GM12878 (cell line): ENCODE results near the gene MNAT1. TPM values are rescaled to one million over a fixed set of nuclear protein-coding genes. Genes with fewer than 3 reads are reported as not detected.

Experiments
- ATAC-seq: fragments of 200-7000 bp; cut with Tn5 transposase; 3 replicates; pipeline ENCODE4 v1.9.1; 2020; ENCODE audit warnings: mild to moderate bottlenecking, moderate library complexity
- BruUV-seq: library from RNA; stranded (reverse); fragments of 400-500 nt; replicated peaks from 2 replicates; lab custom pipeline; 2021; lab: Mats Ljungman, UMichigan
- CTCF ChIA-PET: fragments of 300-600 bp; sonication (Branson Sonifier 250); formaldehyde crosslinking; extraction: SDS; loops from one replicate; lab custom pipeline; 2021; ENCODE audit warnings: inconsistent platforms; lab: Yijun Ruan, JAX
- POLR2A ChIA-PET: fragments of 350-600 bp; formaldehyde crosslinking; extraction: SDS; loops from one replicate; lab custom pipeline; 2021; ENCODE audit warnings: inconsistent platforms; lab: Charles Lee
- RAD21 ChIA-PET: fragments of 300-600 bp; sonication (Branson Sonifier 250); formaldehyde crosslinking; loops from one replicate; lab custom pipeline; 2023; ENCODE audit warnings: antibody characterized with exemption; ENCODE audit not compliant: unreplicated experiment; lab: Charles Lee
- SMC1A ChIA-PET: fragments of 300-600 bp; sonication (Branson Sonifier 250); formaldehyde crosslinking; loops from one replicate; lab custom pipeline; 2023; ENCODE audit not compliant: unreplicated experiment, uncharacterized antibody; lab: Charles Lee
- DNase-seq: peaks from one replicate; pipeline ENCODE4 v3.0.0-alpha.2; 2011; ENCODE audit warnings: low read depth, low spot score
- FAIRE-seq: peaks from 3 replicates; lab custom pipeline; 2011; peaks lifted over from hg19 to GRCh38; lab: Jason Lieb, UNC
- H2AFZ ChIP-seq: 2 replicates; pipeline ENCODE4 v1.6.0; 2011; ENCODE audit warnings: low read depth, low read length, control low read depth; ENCODE audit not compliant: control insufficient read depth
- H3K27ac ChIP-seq: 2 replicates; pipeline ENCODE4 v1.5.1; 2011; ENCODE audit warnings: control low read depth; ENCODE audit not compliant: control insufficient read depth, insufficient read depth
- H3K27me3 ChIP-seq, 2 experiments: replicated peaks in 1 of 2; 2 replicates each; pipeline versions ENCODE4 v1.6.0 to v1.6.1; 2011; ENCODE audit warnings: low read length in 1 of 2; ENCODE audit not compliant: control insufficient read depth in 2 of 2, insufficient read depth in 2 of 2
- H3K36me3 ChIP-seq, 2 experiments: 2 replicates each; pipeline ENCODE4 v1.5.1; 2011; ENCODE audit warnings: low read length in 1 of 2; ENCODE audit not compliant: control insufficient read depth in 2 of 2, insufficient read depth in 2 of 2
- H3K4me1 ChIP-seq: 2 replicates; pipeline ENCODE4 v1.6.1; 2011; ENCODE audit warnings: mild to moderate bottlenecking, low read length, moderate library complexity, mixed read lengths; ENCODE audit not compliant: control insufficient read depth, insufficient read depth
- H3K4me2 ChIP-seq: 2 replicates; pipeline ENCODE4 v1.6.0; 2011; ENCODE audit warnings: control low read depth; ENCODE audit not compliant: control insufficient read depth, insufficient read depth
- H3K4me3 ChIP-seq: fragments of 200-600 bp; sonication (generic); 2 replicates; pipeline ENCODE4 v1.5.1; 2016
- H3K79me2 ChIP-seq: 2 replicates; pipeline ENCODE4 v1.6.0; 2011; ENCODE audit warnings: low read length; ENCODE audit not compliant: control insufficient read depth, insufficient read depth
- H3K9ac ChIP-seq: 2 replicates; pipeline ENCODE4 v1.8.0; 2011; ENCODE audit warnings: low read length, control low read depth, mixed read lengths; ENCODE audit not compliant: control insufficient read depth, insufficient read depth
- H3K9me3 ChIP-seq: replicated peaks from 3 replicates; pipeline ENCODE4 v1.5.1; 2011; ENCODE audit warnings: mild to moderate bottlenecking, low read length; ENCODE audit not compliant: control insufficient read depth, insufficient read depth
- H4K20me1 ChIP-seq: 2 replicates; pipeline ENCODE4 v1.6.0; 2011; ENCODE audit not compliant: control insufficient read depth, insufficient read depth
- ASH2L ChIP-seq: fragments of 300-600, 200-600 bp; sonication (generic); IDR thresholded peaks from 2 replicates; pipeline ENCODE4 v1.6.1; 2017; ENCODE audit warnings: low read depth, mild to moderate bottlenecking, borderline replicate concordance
- BMI1 ChIP-seq: fragments of 450-650 bp; IDR thresholded peaks from 2 replicates; pipeline ENCODE4 v1.6.1; 2016; ENCODE audit warnings: mild to moderate bottlenecking, moderate library complexity, borderline replicate concordance
- IRF5 ChIP-seq: fragments of 450-650 bp; IDR thresholded peaks from 2 replicates; pipeline ENCODE4 v1.6.1; 2017; ENCODE audit warnings: borderline replicate concordance
- TCF12 ChIP-seq: IDR thresholded peaks from 2 replicates; pipeline ENCODE4 v1.6.1; 2011; ENCODE audit warnings: low read depth, mild to moderate bottlenecking, low read length
- ZBTB4 ChIP-seq: fragments of 450-650 bp; formaldehyde crosslinking; IDR thresholded peaks from 2 replicates; pipeline ENCODE4 v1.4.0; 2022; ENCODE audit warnings: mild to moderate bottlenecking, moderate library complexity
- WGBS: methylation state at CpG from one replicate; pipeline ENCODE4 v1.1.6; 2016; ENCODE audit warnings: low lambda C conversion rate; ENCODE audit not compliant: insufficient replicate concordance, insufficient coverage; ENCODE audit errors: missing lambda C conversion rate; 5-methylcytosine and 5-hydroxymethylcytosine counted together
- in situ Hi-C: fragments of 300-500 bp; cut with MboI; formaldehyde crosslinking; loops from 9 replicates; pipeline ENCODE4 v1.14.3; 2018; ENCODE audit warnings: mixed read lengths
- intact Hi-C: fragments of 100-400 bp; cut with micrococcal nuclease; formaldehyde crosslinking; loops from one replicate; pipeline ENCODE4 v1.14.2; 2022; ENCODE audit not compliant: unreplicated experiment
- polyA plus RNA-seq, 11 experiments: library from polyadenylated mRNA; depleted of rRNA in 4 of 11; unstranded in 6 of 11; stranded (reverse) in 5 of 11; fragments of >200 nt; fragmentation: Nextera tagmentation in 4 of 11; fragmentation: Illumina TruSeq in 1 of 11; extraction: Ambion mirVana in 4 of 11; extraction: Trizol in 1 of 11; gene quantifications; 1 replicate in 1 of 11; 2 replicates in 10 of 11; pipeline versions ENCODE4 v1.2.1 to v1.2.3, GENCODE V29; 2011 to 2016; ENCODE audit warnings: inconsistent platforms in 2 of 11, missing spikeins in 2 of 11, low read depth in 1 of 11
- total RNA-seq, 4 experiments: library from RNA; depleted of rRNA in 3 of 4; stranded (reverse); fragments of >200 nt in 3 of 4; fragmentation: Illumina TruSeq in 1 of 4; extraction: Trizol in 1 of 4; gene quantifications; 2 replicates each; pipeline versions ENCODE4 v1.2.1 to v1.2.3, GENCODE V29; 2013 to 2021
- TF ChIP-seq, protein P1 (sequence below): IDR thresholded peaks from 2 replicates; pipeline ENCODE4 v1.6.1; 2011; ENCODE audit warnings: low read depth, mild to moderate bottlenecking, low read length, moderate library complexity, borderline replicate concordance; ENCODE audit errors: extremely low read depth
- TF ChIP-seq, protein P2 (sequence below): fragments of 150-350 bp; IDR thresholded peaks from 2 replicates; pipeline ENCODE4 v1.6.1; 2016; ENCODE audit warnings: low read depth, low read length

Gene MNAT1
- total and polyA plus RNA-seq, 10 of the 15 experiments (the other 5 are each of a cell fraction or from before 2014, with no cell fraction given): 26.5 to 67.4 (median 40.8) TPM

GRCh38 chr14:60839057-60839456 lies 104.5 kb downstream of the MNAT1 start:
- in situ Hi-C loops: no loop called here

More at GRCh38 chr14:60839057-60839456, 104.5 kb downstream of the MNAT1 start:
- TF ChIP-seq IRF5 (no peak), BMI1 (no peak), ASH2L (no peak), TCF12 (no peak), ZBTB4 (CRISPR knock-in tag) (no peak)
- TF ChIP-seq, protein P1, sequence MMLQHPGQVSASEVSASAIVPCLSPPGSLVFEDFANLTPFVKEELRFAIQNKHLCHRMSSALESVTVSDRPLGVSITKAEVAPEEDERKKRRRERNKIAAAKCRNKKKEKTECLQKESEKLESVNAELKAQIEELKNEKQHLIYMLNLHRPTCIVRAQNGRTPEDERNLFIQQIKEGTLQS: no peak
- TF ChIP-seq, protein P2, sequence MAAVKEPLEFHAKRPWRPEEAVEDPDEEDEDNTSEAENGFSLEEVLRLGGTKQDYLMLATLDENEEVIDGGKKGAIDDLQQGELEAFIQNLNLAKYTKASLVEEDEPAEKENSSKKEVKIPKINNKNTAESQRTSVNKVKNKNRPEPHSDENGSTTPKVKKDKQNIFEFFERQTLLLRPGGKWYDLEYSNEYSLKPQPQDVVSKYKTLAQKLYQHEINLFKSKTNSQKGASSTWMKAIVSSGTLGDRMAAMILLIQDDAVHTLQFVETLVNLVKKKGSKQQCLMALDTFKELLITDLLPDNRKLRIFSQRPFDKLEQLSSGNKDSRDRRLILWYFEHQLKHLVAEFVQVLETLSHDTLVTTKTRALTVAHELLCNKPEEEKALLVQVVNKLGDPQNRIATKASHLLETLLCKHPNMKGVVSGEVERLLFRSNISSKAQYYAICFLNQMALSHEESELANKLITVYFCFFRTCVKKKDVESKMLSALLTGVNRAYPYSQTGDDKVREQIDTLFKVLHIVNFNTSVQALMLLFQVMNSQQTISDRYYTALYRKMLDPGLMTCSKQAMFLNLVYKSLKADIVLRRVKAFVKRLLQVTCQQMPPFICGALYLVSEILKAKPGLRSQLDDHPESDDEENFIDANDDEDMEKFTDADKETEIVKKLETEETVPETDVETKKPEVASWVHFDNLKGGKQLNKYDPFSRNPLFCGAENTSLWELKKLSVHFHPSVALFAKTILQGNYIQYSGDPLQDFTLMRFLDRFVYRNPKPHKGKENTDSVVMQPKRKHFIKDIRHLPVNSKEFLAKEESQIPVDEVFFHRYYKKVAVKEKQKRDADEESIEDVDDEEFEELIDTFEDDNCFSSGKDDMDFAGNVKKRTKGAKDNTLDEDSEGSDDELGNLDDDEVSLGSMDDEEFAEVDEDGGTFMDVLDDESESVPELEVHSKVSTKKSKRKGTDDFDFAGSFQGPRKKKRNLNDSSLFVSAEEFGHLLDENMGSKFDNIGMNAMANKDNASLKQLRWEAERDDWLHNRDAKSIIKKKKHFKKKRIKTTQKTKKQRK: no peak
- no peak for DNase-seq
- no peak for ATAC-seq
- WGBS: 76% methylated on average over 2 of the region's 2 CpGs
- RAD21 ChIA-PET: no interaction called here
- H4K20me1 ChIP-seq: no peaks in the 10 kb centered on the region
- POLR2A ChIA-PET: no interaction called here
- FAIRE-seq: no peak
- CTCF ChIA-PET: no interaction called here
- no peaks in the 10 kb centered on the region for H3K79me2 ChIP-seq
- no peak overlapping the region for H3K9ac ChIP-seq
- SMC1A ChIA-PET: no interaction called here
- no peaks in the 10 kb centered on the region; the same call in 2 of the 3 replicates for H3K9me3 ChIP-seq
- no peak overlapping the region for H3K27ac ChIP-seq
- no peaks in the 10 kb centered on the region for H3K27me3 ChIP-seq
- peaks cover 0 to 6% of the 10 kb centered on the region in 2 experiments; a peak in 2 of 4 replicates for H3K36me3 ChIP-seq
- H3K4me2 ChIP-seq: no peak overlapping the region
- H3K4me1 ChIP-seq: no peaks in the 10 kb centered on the region
- intact Hi-C loops: no loop called here
- BruUV-seq: no TSS peak
- H2AFZ ChIP-seq: no peak overlapping the region
- H3K4me3 ChIP-seq: no peak overlapping the region
